Measurements from ENCODE around the gene ROBO3.

ROBO3 gene

GRCh38 chr11:124863826-124864165, 1.4 kb upstream of the ROBO3 start:
- Histone ChIP-seq H3K4me1 (ENCODE audit: insufficient read depth, low read length, poor library complexity, severe bottlenecking) (no peaks in the 10 kb centered on the region), H4K20me1 (ENCODE audit: insufficient read depth, low read length, poor library complexity, severe bottlenecking) (no peaks in the 10 kb centered on the region), H3K27me3 (ENCODE audit: insufficient read depth, low read length, poor library complexity, severe bottlenecking) (no peaks in the 10 kb centered on the region), H3K36me3 (ENCODE audit: insufficient read depth, low read length) (no peaks in the 10 kb centered on the region), H3K79me2 (ENCODE audit: insufficient read depth, low read length) (no peaks in the 10 kb centered on the region), H2AFZ (ENCODE audit: low read length) (no peak overlapping the region), H3K9me2 (replicated peaks; ENCODE audit: low read depth, low read length) (no peaks in the 10 kb centered on the region), H3F3A (ENCODE audit: low read depth) (no peaks in the 10 kb centered on the region), H3K9me3 (ENCODE audit: insufficient read depth, low read depth, low read length) (no peaks in the 10 kb centered on the region), H3K4me3 (ENCODE audit: low read length, poor library complexity, severe bottlenecking) (no peak overlapping the region), H3K9ac (ENCODE audit: low read depth, low read length, poor library complexity, severe bottlenecking) (no peak overlapping the region), H3K4me2 (ENCODE audit: low read depth, low read length, poor library complexity, severe bottlenecking) (no peak overlapping the region)
- TF ChIP-seq, protein P1, sequence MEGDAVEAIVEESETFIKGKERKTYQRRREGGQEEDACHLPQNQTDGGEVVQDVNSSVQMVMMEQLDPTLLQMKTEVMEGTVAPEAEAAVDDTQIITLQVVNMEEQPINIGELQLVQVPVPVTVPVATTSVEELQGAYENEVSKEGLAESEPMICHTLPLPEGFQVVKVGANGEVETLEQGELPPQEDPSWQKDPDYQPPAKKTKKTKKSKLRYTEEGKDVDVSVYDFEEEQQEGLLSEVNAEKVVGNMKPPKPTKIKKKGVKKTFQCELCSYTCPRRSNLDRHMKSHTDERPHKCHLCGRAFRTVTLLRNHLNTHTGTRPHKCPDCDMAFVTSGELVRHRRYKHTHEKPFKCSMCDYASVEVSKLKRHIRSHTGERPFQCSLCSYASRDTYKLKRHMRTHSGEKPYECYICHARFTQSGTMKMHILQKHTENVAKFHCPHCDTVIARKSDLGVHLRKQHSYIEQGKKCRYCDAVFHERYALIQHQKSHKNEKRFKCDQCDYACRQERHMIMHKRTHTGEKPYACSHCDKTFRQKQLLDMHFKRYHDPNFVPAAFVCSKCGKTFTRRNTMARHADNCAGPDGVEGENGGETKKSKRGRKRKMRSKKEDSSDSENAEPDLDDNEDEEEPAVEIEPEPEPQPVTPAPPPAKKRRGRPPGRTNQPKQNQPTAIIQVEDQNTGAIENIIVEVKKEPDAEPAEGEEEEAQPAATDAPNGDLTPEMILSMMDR (conservative IDR thresholded peaks at IDR 0.05; ENCODE audit: low read length) = no peak
- no peak for TF ChIP-seq EZH2phosphoT487 (IDR thresholded peaks at IDR 0.05; ENCODE audit: borderline replicate concordance)

GRCh38 chr11:124864176-124864891, 898 bp upstream of the ROBO3 start:
- Histone ChIP-seq H2AFZ (ENCODE audit: low read length) (no peak overlapping the region), H3K4me2 (ENCODE audit: low read depth, low read length, poor library complexity, severe bottlenecking) (no peak overlapping the region), H3F3A (ENCODE audit: low read depth) (no peaks in the 10 kb centered on the region), H4K20me1 (ENCODE audit: insufficient read depth, low read length, poor library complexity, severe bottlenecking) (no peaks in the 10 kb centered on the region), H3K4me3 (ENCODE audit: low read length, poor library complexity, severe bottlenecking) (no peak overlapping the region), H3K9me2 (replicated peaks; ENCODE audit: low read depth, low read length) (no peaks in the 10 kb centered on the region), H3K27me3 (ENCODE audit: insufficient read depth, low read length, poor library complexity, severe bottlenecking) (no peaks in the 10 kb centered on the region), H3K9ac (ENCODE audit: low read depth, low read length, poor library complexity, severe bottlenecking) (no peak overlapping the region), H3K36me3 (ENCODE audit: insufficient read depth, low read length) (no peaks in the 10 kb centered on the region), H3K9me3 (ENCODE audit: insufficient read depth, low read depth, low read length) (no peaks in the 10 kb centered on the region), H3K79me2 (ENCODE audit: insufficient read depth, low read length) (no peaks in the 10 kb centered on the region), H3K4me1 (ENCODE audit: insufficient read depth, low read length, poor library complexity, severe bottlenecking) (no peaks in the 10 kb centered on the region)
- TF ChIP-seq, protein P1 (conservative IDR thresholded peaks at IDR 0.05; ENCODE audit: low read length) = no peak
- TF ChIP-seq EZH2phosphoT487 (IDR thresholded peaks at IDR 0.05; ENCODE audit: borderline replicate concordance) = no peak

DNA sequence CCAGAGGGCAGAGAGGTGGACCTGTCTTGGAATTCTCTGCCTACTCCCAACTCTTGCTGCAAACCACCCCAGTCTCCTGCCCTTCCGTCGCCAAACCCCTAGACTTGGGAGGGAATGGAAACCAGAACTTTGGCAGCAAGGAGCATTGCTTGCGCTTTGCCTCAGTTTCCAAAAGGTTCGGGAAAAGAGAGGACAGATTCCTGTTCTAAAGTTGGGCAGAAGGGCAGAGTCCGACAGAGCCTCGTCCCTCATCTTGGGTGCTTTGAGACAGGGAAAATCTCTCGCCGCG, 396 bp upstream of the ROBO3 start:
- Histone ChIP-seq H3K9me3 (ENCODE audit: insufficient read depth, low read depth, low read length) (no peaks in the 10 kb centered on the region), H3K9me2 (replicated peaks; ENCODE audit: low read depth, low read length) (no peaks in the 10 kb centered on the region), H3K27me3 (ENCODE audit: insufficient read depth, low read length, poor library complexity, severe bottlenecking) (no peaks in the 10 kb centered on the region), H3K36me3 (ENCODE audit: insufficient read depth, low read length) (no peaks in the 10 kb centered on the region), H3F3A (ENCODE audit: low read depth) (no peaks in the 10 kb centered on the region), H3K9ac (ENCODE audit: low read depth, low read length, poor library complexity, severe bottlenecking) (no peak overlapping the region), H2AFZ (ENCODE audit: low read length) (no peak overlapping the region), H3K4me1 (ENCODE audit: insufficient read depth, low read length, poor library complexity, severe bottlenecking) (no peaks in the 10 kb centered on the region), H3K4me3 (ENCODE audit: low read length, poor library complexity, severe bottlenecking) (no peak overlapping the region), H3K79me2 (ENCODE audit: insufficient read depth, low read length) (no peaks in the 10 kb centered on the region), H4K20me1 (ENCODE audit: insufficient read depth, low read length, poor library complexity, severe bottlenecking) (no peaks in the 10 kb centered on the region), H3K4me2 (ENCODE audit: low read depth, low read length, poor library complexity, severe bottlenecking) (no peak overlapping the region)
- no peak for TF ChIP-seq EZH2phosphoT487 (IDR thresholded peaks at IDR 0.05; ENCODE audit: borderline replicate concordance)
- TF ChIP-seq, protein P1 (conservative IDR thresholded peaks at IDR 0.05; ENCODE audit: low read length) = no peak
